Measurements from ENCODE around the gene MYH14.

The MYH14 gene

GRCh38 chr19:50264483-50265186, 61.2 kb downstream of the MYH14 start:
- peak in 1 of 2 experiments; percentile 7 for DNase-seq

DNA sequence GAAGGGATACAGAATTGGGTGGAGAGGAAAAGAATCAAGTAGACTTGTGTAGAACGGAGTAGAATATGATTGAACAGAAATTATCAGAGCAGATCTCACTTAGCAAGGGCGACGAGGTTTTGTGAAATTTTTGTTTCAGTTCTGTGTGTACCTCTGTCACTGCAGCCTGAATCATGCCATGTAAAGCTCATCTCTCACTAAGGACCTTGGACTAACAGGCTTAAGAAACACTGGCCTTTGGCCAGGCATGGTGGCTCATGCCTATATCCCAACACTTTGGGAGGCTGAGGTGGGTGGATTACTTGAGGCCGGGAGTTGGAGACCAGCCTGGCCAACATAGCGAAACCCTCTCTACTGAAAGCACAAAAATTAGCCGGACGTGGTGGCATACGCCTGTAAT, 62.6 kb downstream of the MYH14 start:
- no peak for DNase-seq

- peak; percentile 43 to 45 for DNase-seq
Measured at GRCh38 chr19:50266896-50267295, 63.5 kb downstream of the MYH14 start.

DNA sequence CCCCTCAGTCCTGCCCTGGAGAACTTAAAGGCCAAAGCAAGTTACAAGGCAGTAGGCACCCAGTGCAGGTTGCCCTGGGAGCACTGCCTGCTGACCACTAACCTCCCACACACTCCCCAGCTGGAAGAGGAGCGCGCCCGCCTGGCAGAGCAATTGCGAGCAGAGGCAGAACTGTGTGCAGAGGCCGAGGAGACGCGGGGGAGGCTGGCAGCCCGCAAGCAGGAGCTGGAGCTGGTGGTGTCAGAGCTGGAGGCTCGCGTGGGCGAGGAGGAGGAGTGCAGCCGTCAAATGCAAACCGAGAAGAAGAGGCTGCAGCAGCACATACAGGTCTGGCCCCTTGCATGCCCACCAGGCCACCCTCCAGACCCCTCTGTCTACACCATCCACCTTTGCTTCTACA, 64.6 kb downstream of the MYH14 start:
- no peak for DNase-seq

DNA sequence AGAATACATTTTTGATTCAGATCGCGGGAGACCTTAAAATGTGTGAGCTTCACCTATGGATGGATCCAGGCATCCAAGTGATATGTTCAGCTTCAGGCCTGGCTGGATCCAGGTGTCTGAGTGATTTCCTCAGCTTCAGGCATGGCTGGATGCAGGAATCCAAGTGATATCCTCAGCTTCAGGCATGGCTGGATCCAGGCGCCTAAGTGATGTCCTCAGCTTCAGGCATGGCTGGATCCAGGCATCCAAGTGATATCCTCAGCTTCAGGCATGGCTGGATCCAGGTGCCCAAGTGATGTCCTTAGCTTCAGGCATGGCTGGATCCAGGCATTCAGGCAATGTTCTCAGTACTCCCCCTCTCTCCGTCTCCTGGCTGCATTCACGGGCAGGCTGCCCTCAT, 65.1 kb downstream of the MYH14 start:
- no peak for DNase-seq

DNA sequence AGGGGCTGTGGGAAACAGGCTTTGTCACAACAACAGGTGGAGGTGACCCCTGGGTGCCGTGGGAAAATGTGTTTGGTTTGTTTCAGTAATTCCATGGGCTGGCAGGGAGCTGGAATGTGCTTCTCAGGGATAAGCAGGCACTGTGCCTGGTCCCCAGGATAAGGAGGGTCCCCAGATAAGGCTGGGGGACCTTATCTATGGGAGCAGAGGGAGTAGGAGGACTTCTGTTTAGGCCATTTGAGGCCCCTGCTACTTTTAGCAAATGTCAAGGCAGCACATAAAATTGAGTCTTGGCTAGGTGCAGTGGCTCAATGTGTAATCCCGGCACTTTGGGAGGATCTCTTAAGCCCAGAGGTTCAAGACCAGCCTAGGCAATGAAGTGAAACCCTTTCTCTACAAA, 66.2 kb downstream of the MYH14 start:
- DNase-seq = no peak

GRCh38 chr19:50272263-50272897, 69.0 kb downstream of the MYH14 start:
- no peak for DNase-seq

DNA sequence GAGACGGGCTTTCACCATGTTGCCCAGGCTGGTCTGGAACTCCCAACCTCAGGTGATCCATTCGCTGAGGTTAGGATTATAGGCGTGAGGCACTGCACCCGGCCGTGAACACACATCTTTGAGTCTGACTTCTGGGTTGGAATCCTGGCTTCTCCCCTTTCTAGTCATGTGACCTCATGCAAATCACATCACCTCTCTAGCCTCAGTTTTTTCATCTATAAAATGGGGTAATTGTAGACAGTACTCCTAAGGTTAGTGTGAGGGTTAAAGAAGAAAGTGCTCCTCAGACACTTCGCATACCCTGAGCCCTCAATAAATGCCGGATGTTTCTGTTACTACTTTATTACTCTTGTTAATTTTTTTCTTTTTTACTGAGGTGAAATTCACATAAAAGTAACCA, 70.4 kb downstream of the MYH14 start:
- no peak for DNase-seq

DNA sequence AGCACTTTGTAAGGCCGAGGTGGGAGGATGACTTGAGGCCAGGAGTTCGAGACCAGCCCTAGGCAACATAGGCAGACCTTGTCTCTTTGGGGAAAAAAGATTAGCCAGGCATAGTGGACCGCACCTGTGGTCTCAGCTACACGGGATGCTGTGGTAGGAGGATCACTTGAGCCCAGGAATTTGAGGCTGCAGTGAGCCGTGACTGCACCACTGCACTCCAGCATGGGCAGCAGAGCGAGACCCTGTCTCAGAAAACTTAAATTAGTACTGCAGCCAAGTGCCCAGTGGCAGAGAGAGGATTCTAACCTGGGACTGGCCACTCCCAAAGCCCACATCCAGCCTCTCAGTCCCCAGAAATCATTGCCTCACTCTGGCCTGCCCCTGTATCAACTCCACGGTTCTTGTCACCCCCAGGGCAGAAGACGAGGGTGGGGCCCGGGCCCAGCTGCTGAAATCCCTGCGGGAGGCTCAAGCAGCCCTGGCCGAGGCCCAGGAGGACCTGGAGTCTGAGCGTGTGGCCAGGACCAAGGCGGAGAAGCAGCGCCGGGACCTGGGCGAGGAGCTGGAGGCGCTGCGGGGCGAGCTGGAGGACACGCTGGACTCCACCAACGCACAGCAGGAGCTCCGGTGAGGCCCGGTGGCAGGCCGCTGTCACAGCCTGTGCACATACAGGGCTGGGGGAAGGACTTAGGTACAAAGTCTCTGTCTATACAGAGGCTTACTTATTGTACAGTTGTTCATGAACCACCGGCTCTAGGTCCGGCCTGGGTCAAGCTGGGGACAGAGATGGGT, 72.4 kb downstream of the MYH14 start:
- no peak for DNase-seq

DNA sequence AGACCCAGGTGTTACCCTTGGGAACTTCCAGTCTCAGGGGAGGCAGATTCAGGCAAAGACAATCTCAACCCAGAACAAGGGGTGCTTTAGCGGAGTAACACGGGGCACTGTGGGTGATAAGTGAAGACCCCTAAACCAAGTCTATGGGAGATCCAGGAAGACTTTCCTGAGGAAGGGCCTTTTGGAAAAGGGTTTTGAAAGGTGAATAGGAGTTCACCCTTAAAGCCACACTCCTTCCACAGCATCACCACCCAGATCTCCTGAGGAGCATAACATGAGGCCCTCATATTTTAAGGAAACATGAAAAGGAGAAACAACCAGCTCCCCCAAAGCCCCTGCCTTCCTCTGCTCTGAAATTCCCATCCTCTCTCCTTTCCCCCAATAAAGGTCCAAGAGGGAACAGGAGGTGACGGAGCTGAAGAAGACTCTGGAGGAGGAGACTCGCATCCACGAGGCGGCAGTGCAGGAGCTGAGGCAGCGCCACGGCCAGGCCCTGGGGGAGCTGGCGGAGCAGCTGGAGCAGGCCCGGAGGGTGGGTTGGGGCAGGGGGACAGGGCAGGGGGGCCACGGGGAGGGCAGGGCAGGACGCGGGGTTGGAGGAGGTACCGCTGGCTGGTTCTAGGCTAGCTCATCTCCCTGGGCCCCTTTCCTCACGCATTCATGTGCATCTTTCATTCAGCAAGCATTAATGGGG, 73.1 kb downstream of the MYH14 start:
- no peak for DNase-seq

DNA sequence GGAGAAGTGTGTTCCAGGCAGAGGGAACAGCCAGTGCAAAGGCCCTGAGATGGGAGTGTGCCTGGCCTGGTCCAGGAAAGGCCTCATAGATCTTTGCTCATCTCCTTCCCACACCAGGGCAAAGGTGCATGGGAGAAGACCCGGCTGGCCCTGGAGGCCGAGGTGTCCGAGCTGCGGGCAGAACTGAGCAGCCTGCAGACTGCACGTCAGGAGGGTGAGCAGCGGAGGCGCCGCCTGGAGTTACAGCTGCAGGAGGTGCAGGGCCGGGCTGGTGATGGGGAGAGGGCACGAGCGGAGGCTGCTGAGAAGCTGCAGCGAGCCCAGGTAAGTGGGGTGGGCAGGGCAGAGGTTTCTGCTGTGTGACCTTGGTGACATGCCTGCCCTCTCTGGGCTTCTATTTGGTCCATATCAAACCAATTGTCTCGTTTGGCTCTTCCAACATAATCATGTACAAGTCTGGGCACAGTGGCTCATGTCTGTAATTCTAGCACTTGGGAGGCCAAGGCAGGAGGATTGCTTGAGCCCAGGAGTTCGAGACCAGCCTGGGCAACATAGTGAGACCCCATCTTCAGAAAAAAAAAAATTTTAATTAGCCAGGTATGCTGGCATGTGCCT, 74.7 kb downstream of the MYH14 start:
- no peak for DNase-seq

DNA sequence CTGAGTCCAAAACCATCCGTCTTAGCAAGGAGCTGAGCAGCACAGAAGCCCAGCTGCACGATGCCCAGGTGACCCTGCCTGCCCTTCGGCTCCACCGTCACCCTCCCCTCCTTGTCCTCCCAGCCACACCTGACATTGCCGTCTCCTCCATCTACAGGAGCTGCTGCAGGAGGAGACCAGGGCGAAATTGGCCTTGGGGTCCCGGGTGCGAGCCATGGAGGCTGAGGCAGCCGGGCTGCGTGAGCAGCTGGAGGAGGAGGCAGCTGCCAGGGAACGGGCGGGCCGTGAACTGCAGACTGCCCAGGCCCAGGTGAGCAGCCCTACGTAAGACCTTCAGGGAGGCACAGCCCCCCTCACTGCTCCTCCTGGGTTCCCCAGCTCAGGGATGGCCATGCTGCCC, 76.7 kb downstream of the MYH14 start:
- DNase-seq = no peak

GRCh38 chr19:50280983-50281382, 77.6 kb downstream of the MYH14 start:
- DNase-seq = no peak

GRCh38 chr19:50281491-50281890, 78.1 kb downstream of the MYH14 start:
- no peak for DNase-seq

DNA sequence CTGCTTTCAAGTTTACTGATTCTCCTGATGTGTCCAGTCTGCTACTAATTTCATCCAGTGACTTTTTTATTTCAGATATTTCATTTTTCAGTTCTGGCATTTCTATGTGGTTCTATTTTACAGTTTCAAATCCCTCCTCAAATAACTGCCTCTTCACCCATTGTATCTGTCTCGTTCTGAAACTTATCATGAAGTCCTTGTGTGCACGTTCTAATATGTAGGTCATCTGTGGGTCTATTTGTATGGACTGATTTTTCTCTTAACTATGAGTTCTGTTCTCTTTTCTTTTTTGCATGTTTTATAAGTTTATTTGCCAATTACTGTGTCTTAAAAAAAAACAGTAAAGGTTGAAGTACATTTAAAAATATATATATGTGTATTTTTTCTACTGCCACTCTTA, 82.4 kb downstream of the MYH14 start:
- DNase-seq = no peak

DNA sequence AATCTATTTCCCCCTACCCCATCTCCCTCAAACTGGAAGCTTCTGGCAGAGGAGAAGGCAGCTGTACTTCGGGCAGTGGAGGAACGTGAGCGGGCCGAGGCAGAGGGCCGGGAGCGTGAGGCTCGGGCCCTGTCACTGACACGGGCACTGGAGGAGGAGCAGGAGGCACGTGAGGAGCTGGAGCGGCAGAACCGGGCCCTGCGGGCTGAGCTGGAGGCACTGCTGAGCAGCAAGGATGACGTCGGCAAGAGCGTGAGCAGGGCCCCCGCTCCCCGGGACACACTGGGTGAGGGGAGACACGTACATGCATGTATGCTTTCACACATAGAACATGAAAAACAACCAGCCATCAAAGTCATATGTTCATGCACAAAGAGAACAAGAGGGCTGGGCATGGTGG, 83.0 kb downstream of the MYH14 start:
- DNase-seq = no peak

DNA sequence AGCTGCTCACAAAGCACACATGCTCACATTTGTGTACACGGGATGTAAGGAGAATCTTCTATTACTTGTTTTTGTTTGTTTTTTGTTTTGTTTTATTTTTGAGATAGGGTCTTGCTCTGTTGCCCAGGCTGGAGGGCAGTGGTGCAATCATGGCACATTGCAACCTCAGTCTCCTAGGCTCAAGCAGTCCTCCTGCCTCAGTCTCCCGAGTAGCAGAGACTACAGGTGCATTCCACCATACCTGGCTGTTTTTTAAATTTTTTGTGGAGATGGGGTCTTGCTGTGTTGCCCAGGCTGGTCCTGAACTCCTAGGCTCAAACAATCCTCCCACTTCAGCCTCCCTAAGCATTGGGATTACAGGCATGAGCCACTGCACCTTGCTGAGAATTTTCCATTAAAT, 83.9 kb downstream of the MYH14 start:
- DNase-seq = no peak

- no peak for DNase-seq
Measured at GRCh38 chr19:50288954-50289353, 85.5 kb downstream of the MYH14 start.

GRCh38 chr19:50290011-50290410, 86.6 kb downstream of the MYH14 start:
- no peak for DNase-seq

DNA sequence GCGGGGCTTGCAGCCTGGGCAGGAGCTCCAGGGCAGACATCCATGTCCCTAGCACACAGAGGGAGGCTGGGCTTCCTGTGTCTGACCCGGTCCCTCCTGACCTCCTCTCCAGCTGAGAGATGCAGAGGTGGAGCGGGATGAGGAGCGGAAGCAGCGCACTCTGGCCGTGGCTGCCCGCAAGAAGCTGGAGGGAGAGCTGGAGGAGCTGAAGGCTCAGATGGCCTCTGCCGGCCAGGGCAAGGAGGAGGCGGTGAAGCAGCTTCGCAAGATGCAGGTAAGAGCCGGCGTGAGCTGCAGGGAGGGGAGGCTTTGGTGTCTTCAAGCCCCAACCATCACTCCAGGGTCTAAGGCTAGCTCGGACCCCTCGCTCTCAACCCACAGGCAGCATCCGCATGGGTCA, 87.4 kb downstream of the MYH14 start:
- no peak for DNase-seq

DNA sequence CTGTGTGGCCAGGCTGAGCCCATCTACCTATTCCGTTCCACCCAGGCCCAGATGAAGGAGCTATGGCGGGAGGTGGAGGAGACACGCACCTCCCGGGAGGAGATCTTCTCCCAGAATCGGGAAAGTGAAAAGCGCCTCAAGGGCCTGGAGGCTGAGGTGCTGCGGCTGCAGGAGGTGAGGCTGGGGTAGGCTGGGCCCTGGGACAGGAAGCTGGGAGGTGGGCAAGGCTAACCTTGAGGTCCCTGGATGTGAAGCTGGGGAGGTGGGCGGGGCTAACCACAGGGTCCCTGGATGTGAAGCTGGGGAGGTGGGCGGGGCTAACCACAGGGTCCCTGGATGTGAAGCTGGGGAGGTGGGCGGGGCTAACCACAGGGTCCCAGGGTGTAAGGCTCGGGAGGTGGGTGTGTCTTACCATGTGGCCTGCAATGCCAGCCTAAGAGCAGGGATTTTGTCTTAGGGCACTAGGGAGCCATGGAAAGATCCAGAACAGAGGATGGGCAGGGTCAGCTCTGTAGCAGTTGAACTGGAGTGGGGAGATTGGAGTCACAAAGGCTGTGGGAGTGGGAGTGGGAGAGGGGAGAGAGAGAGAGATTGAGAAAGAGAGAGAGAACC, 88.9 kb downstream of the MYH14 start:
- no peak for DNase-seq

- DNase-seq = no peak
Measured at GRCh38 chr19:50293263-50294004, 90.0 kb downstream of the MYH14 start.
